ENCODE data around the gene RPN1.
A peak's percentile ranks its signal among the peaks of the same experiment; 100 is the strongest.

RPN1 gene

GRCh38 chr3:128603811-128604775 is 46.5 kb downstream of the RPN1 start:
- Histone ChIP-seq H3K27ac (no peak overlapping the region), H3K4me3 (ENCODE audit: low read depth, low read length) (no peak overlapping the region), H3K27me3 (replicated peaks) (no peaks in the 10 kb centered on the region), H3K36me3 (replicated peaks) (no peaks in the 10 kb centered on the region)
- no peak for DNase-seq
- in situ Hi-C loops (cut with HindIII; ENCODE audit: low pct_ligation_motif_present, low sequenced_read_pairs), result no loop called here
- no peak for TF ChIP-seq CTCF (IDR thresholded peaks at IDR 0.05; ENCODE audit: low read depth, low read length, missing control alignments)

GRCh38 chr3:128603313-128603712 is 47.3 kb downstream of the RPN1 start:
- Histone ChIP-seq H3K4me3 (ENCODE audit: low read depth, low read length) (no peak overlapping the region), H3K27me3 (replicated peaks) (no peaks in the 10 kb centered on the region), H3K36me3 (replicated peaks) (no peaks in the 10 kb centered on the region), H3K27ac (no peak overlapping the region)
- TF ChIP-seq CTCF (IDR thresholded peaks at IDR 0.05; ENCODE audit: low read depth, low read length, missing control alignments), result no peak
- no peak for DNase-seq
- in situ Hi-C loops (cut with HindIII; ENCODE audit: low pct_ligation_motif_present, low sequenced_read_pairs), result no loop called here

GRCh38 chr3:128598884-128599664 is 51.5 kb downstream of the RPN1 start:
- Histone ChIP-seq H3K27me3 (replicated peaks) (no peaks in the 10 kb centered on the region), H3K27ac (no peak overlapping the region), H3K4me3 (ENCODE audit: low read depth, low read length) (no peak overlapping the region), H3K36me3 (replicated peaks) (no peaks in the 10 kb centered on the region)
- TF ChIP-seq CTCF (IDR thresholded peaks at IDR 0.05; ENCODE audit: low read depth, low read length, missing control alignments), result no peak
- DNase-seq, result no peak
- in situ Hi-C loops (cut with HindIII; ENCODE audit: low pct_ligation_motif_present, low sequenced_read_pairs), result loop anchor here (25.0 kb wide), 1 partner anchor 437 kb away; the partner anchor contains the start of gene EEFSEC

- Histone ChIP-seq H3K4me3 (ENCODE audit: low read depth, low read length) (no peak overlapping the region), H3K36me3 (replicated peaks) (no peaks in the 10 kb centered on the region), H3K27me3 (replicated peaks) (no peaks in the 10 kb centered on the region), H3K27ac (no peak overlapping the region)
- DNase-seq, result peak; percentile 20
- in situ Hi-C loops (cut with HindIII; ENCODE audit: low pct_ligation_motif_present, low sequenced_read_pairs), result loop anchor here (25.0 kb wide), 1 partner anchor 436 kb away; the partner anchor contains the start of gene EEFSEC
- no peak for TF ChIP-seq CTCF (IDR thresholded peaks at IDR 0.05; ENCODE audit: low read depth, low read length, missing control alignments)
These were observed 52.7 kb downstream of the RPN1 start for GRCh38 chr3:128597900-128598299.

GRCh38 chr3:128592864-128593263 is 57.8 kb downstream of the RPN1 start:
- Histone ChIP-seq H3K4me3 (ENCODE audit: low read depth, low read length) (no peak overlapping the region), H3K27me3 (replicated peaks) (no peaks in the 10 kb centered on the region), H3K36me3 (replicated peaks) (no peaks in the 10 kb centered on the region), H3K27ac (no peak overlapping the region)
- TF ChIP-seq CTCF (IDR thresholded peaks at IDR 0.05; ENCODE audit: low read depth, low read length, missing control alignments), result no peak
- in situ Hi-C loops (cut with HindIII; ENCODE audit: low pct_ligation_motif_present, low sequenced_read_pairs), result loop anchor here (25.0 kb wide), 1 partner anchor 431 kb away; the partner anchor contains the start of gene EEFSEC
- DNase-seq, result no peak

Data from brain microvascular endothelial cell (primary cell).